Measurements from ENCODE around the gene ITLN1.

DNA sequence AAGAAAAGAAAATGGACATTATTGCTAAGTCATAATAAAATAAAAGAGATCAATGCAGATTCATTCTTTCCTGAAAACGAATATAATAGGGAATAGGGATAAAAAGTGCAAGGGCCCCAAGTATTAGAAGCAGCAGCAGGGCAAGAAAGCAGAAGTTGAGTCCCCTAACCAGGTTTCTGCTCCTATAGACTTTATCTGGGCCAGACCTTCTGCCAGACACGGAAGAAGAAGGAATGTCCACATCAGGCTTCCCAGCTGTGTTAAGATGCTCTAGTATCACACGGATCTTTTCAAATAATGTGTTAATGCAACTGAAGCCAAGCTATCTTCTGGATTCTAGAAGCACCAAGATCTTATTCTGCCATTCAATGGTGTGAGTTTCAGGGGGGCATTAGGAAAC is 49.2 kb downstream of the ITLN1 start:
- TF ChIP-seq TAF1 (IDR thresholded peaks at IDR 0.05; ENCODE audit: low read depth, low read length) (no peak), POLR2A (IDR thresholded peaks at IDR 0.05; ENCODE audit: low read depth, low read length) (no peak), POLR2AphosphoS5 (IDR thresholded peaks at IDR 0.05; ENCODE audit: low read depth, low read length) (no peak), SPI1 (IDR thresholded peaks at IDR 0.05; ENCODE audit: low read depth, low read length) (no peak)
